ENCODE data around the gene KRR1. TPM values are rescaled to one million over a fixed set of nuclear protein-coding genes. Genes with fewer than 3 reads are reported as not detected.
"Not testable (repeated sequence)": the region's sequence is repeated elsewhere in the genome, so short reads cannot be mapped to it uniquely, and the experiment has no call there.

The KRR1 gene
- total RNA-seq, 1 experiment from 2014 or later: 41.6 TPM

- no peaks in the 10 kb centered on the region for H3K36me3 ChIP-seq (ENCODE audit: low read depth)
- H2AFZ ChIP-seq: no peak overlapping the region
- no peak overlapping the region for H3K27ac ChIP-seq
- H3K4me2 ChIP-seq: no peak overlapping the region
- ChIA-PET POLR2A (ENCODE audit: unreplicated experiment) (no interaction called here), CTCF (no interaction called here)
- intact Hi-C loops (cut with micrococcal nuclease; ENCODE audit: unreplicated experiment): loop anchor here (1.0 kb wide), 1 partner anchor 32 kb away; no protein-coding TSS in a partner anchor
- no peaks in the 10 kb centered on the region for H3K27me3 ChIP-seq (ENCODE audit: insufficient read depth, low read depth)
- H3K79me2 ChIP-seq (ENCODE audit: low read depth): no peaks in the 10 kb centered on the region
- no peaks in the 10 kb centered on the region for H3F3A ChIP-seq (ENCODE audit: insufficient read depth, low read depth)
- TF ChIP-seq EZH2 (IDR thresholded peaks at IDR 0.05; ENCODE audit: low read depth): no peak
- TF ChIP-seq, protein P1, sequence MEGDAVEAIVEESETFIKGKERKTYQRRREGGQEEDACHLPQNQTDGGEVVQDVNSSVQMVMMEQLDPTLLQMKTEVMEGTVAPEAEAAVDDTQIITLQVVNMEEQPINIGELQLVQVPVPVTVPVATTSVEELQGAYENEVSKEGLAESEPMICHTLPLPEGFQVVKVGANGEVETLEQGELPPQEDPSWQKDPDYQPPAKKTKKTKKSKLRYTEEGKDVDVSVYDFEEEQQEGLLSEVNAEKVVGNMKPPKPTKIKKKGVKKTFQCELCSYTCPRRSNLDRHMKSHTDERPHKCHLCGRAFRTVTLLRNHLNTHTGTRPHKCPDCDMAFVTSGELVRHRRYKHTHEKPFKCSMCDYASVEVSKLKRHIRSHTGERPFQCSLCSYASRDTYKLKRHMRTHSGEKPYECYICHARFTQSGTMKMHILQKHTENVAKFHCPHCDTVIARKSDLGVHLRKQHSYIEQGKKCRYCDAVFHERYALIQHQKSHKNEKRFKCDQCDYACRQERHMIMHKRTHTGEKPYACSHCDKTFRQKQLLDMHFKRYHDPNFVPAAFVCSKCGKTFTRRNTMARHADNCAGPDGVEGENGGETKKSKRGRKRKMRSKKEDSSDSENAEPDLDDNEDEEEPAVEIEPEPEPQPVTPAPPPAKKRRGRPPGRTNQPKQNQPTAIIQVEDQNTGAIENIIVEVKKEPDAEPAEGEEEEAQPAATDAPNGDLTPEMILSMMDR (conservative IDR thresholded peaks at IDR 0.05): no peak
- H3K4me1 ChIP-seq (replicated peaks; ENCODE audit: insufficient read depth): peaks cover 11% of the 10 kb centered on the region
- no peak overlapping the region for H3K4me3 ChIP-seq
- DNase-seq: no peak
- no peaks in the 10 kb centered on the region for H4K20me1 ChIP-seq (ENCODE audit: insufficient read depth)
- no peaks in the 10 kb centered on the region for H3K9me2 ChIP-seq (ENCODE audit: insufficient read depth)
- BruUV-seq (replicated peaks): no TSS peak
- H3K9me3 ChIP-seq (ENCODE audit: insufficient read depth, low read depth): no peaks in the 10 kb centered on the region
These were observed 63.6 kb downstream of the KRR1 start for GRCh38 chr12:75447691-75448393.

DNA sequence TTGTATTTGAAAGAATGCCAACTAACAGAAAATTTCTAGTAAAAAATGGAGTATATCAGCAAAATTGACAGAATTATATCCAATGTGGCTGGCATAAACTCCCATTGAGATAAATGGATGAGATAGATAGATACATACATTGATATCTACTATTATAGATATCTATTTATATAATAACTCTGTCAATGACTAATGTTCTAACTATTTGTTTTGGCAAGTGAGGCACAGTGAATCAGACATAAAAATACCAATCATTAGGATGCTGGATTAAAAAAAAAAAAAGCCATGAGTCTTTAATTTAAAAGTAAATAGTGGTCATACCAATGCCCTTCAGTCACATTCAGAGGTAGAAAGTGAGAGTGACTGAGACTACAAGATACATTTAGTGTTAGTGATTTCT is 64.6 kb downstream of the KRR1 start:
- Histone ChIP-seq H3F3A (ENCODE audit: insufficient read depth, low read depth) (no peaks in the 10 kb centered on the region), H3K4me1 (replicated peaks; ENCODE audit: insufficient read depth) (peaks cover 11% of the 10 kb centered on the region), H3K27me3 (ENCODE audit: insufficient read depth, low read depth) (no peaks in the 10 kb centered on the region), H3K27ac (no peak overlapping the region), H3K9me2 (ENCODE audit: insufficient read depth) (no peaks in the 10 kb centered on the region), H3K4me3 (no peak overlapping the region), H2AFZ (no peak overlapping the region), H4K20me1 (ENCODE audit: insufficient read depth) (no peaks in the 10 kb centered on the region), H3K9me3 (ENCODE audit: insufficient read depth, low read depth) (no peaks in the 10 kb centered on the region), H3K36me3 (ENCODE audit: low read depth) (no peaks in the 10 kb centered on the region), H3K4me2 (no peak overlapping the region), H3K79me2 (ENCODE audit: low read depth) (no peaks in the 10 kb centered on the region)
- no TSS peak for BruUV-seq (replicated peaks)
- TF ChIP-seq EZH2 (IDR thresholded peaks at IDR 0.05; ENCODE audit: low read depth): no peak
- TF ChIP-seq, protein P1 (conservative IDR thresholded peaks at IDR 0.05): no peak
- POLR2A ChIA-PET (ENCODE audit: unreplicated experiment): no interaction called here
- intact Hi-C loops (cut with micrococcal nuclease; ENCODE audit: unreplicated experiment): no loop called here
- CTCF ChIA-PET: interaction anchor here (0.8 kb wide), 1 partner anchor 55 kb away, joined by 3 read pairs; no protein-coding TSS in a partner anchor
- peak in 1 of 2 experiments; percentile 68 for DNase-seq

DNA sequence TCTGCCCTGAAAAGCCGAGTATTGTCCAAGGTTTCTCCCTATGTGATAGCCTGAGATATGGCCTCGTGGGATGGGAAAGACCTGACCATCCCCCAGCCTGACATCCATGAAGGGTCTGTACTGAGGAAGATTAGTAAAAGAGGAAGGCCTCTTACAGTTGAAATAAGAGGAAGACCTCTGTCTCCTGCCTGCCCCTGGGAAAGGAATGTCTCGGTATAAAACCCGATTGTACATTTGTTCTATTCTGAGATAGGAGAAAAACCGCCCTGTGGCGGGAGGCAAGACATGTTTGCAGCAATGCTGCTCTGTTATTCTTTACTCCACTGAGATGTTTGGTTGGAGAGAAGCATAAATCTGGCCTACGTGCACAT is 66.3 kb downstream of the KRR1 start:
- intact Hi-C loops (cut with micrococcal nuclease; ENCODE audit: unreplicated experiment); CTCF ChIA-PET; BruUV-seq (replicated peaks); H3K79me2 ChIP-seq (ENCODE audit: low read depth); H2AFZ ChIP-seq; H3F3A ChIP-seq (ENCODE audit: insufficient read depth, low read depth); H4K20me1 ChIP-seq (ENCODE audit: insufficient read depth); DNase-seq; H3K4me2 ChIP-seq; H3K9me2 ChIP-seq (ENCODE audit: insufficient read depth); H3K27me3 ChIP-seq (ENCODE audit: insufficient read depth, low read depth); H3K36me3 ChIP-seq (ENCODE audit: low read depth); POLR2A ChIA-PET (ENCODE audit: unreplicated experiment); H3K27ac ChIP-seq; H3K4me3 ChIP-seq; H3K9me3 ChIP-seq (ENCODE audit: insufficient read depth, low read depth): not testable (repeated sequence)
- H3K4me1 ChIP-seq (replicated peaks; ENCODE audit: insufficient read depth): peaks cover 11% of the 10 kb centered on the region

Measured in PC-9 (cell line).